ENCODE data around the gene ROBO1. TPM values are rescaled to one million over a fixed set of nuclear protein-coding genes. Genes with fewer than 3 reads are reported as not detected.

ROBO1 gene
- total RNA-seq, 1 donor: 69.8 TPM

GRCh38 chr3:79729096-79729495, 38.7 kb downstream of the ROBO1 start:
- TF ChIP-seq CTCF (IDR thresholded peaks at IDR 0.05; ENCODE audit: extremely low read depth, low read depth, low read length): no peak
- no peak overlapping the region for H2AFZ ChIP-seq (ENCODE audit: low read length)
- H3K4me2 ChIP-seq (ENCODE audit: insufficient read depth, low read length): no peak overlapping the region
- no peak overlapping the region for H3K27ac ChIP-seq (ENCODE audit: low read depth, low read length)
- H3K4me3 ChIP-seq (ENCODE audit: insufficient read depth, low read length): no peak overlapping the region
- H3K4me1 ChIP-seq (ENCODE audit: insufficient read depth, low read length): no peaks in the 10 kb centered on the region
- H3K9me3 ChIP-seq (ENCODE audit: low read depth, low read length): no peaks in the 10 kb centered on the region
- H3K79me2 ChIP-seq (ENCODE audit: insufficient read depth, low read length): no peaks in the 10 kb centered on the region
- no peaks in the 10 kb centered on the region for H3K27me3 ChIP-seq (ENCODE audit: insufficient read depth, low read length)
- DNase-seq (ENCODE audit: insufficient read length, low spot score, missing footprints): no peak
- H4K20me1 ChIP-seq (ENCODE audit: insufficient read depth, low read length): no peaks in the 10 kb centered on the region
- no peaks in the 10 kb centered on the region for H3K36me3 ChIP-seq (ENCODE audit: insufficient read depth, low read length)

GRCh38 chr3:79726786-79727185, 41.0 kb downstream of the ROBO1 start:
- no peaks in the 10 kb centered on the region for H3K4me1 ChIP-seq (ENCODE audit: insufficient read depth, low read length)
- no peaks in the 10 kb centered on the region for H3K27me3 ChIP-seq (ENCODE audit: insufficient read depth, low read length)
- H3K27ac ChIP-seq (ENCODE audit: low read depth, low read length): no peak overlapping the region
- no peaks in the 10 kb centered on the region for H3K9me3 ChIP-seq (ENCODE audit: low read depth, low read length)
- H3K36me3 ChIP-seq (ENCODE audit: insufficient read depth, low read length): no peaks in the 10 kb centered on the region
- no peak overlapping the region for H2AFZ ChIP-seq (ENCODE audit: low read length)
- H3K79me2 ChIP-seq (ENCODE audit: insufficient read depth, low read length): no peaks in the 10 kb centered on the region
- no peak overlapping the region for H3K4me2 ChIP-seq (ENCODE audit: insufficient read depth, low read length)
- DNase-seq (ENCODE audit: insufficient read length, low spot score, missing footprints): no peak
- H4K20me1 ChIP-seq (ENCODE audit: insufficient read depth, low read length): no peaks in the 10 kb centered on the region
- TF ChIP-seq CTCF (IDR thresholded peaks at IDR 0.05; ENCODE audit: extremely low read depth, low read depth, low read length): no peak
- no peak overlapping the region for H3K4me3 ChIP-seq (ENCODE audit: insufficient read depth, low read length)

GRCh38 chr3:79724206-79724605, 43.6 kb downstream of the ROBO1 start:
- H2AFZ ChIP-seq (ENCODE audit: low read length): no peak overlapping the region
- H3K27ac ChIP-seq (ENCODE audit: low read depth, low read length): no peak overlapping the region
- no peaks in the 10 kb centered on the region for H3K4me1 ChIP-seq (ENCODE audit: insufficient read depth, low read length)
- H3K4me2 ChIP-seq (ENCODE audit: insufficient read depth, low read length): no peak overlapping the region
- no peak overlapping the region for H3K4me3 ChIP-seq (ENCODE audit: insufficient read depth, low read length)
- H4K20me1 ChIP-seq (ENCODE audit: insufficient read depth, low read length): no peaks in the 10 kb centered on the region
- no peak for DNase-seq (ENCODE audit: insufficient read length, low spot score, missing footprints)
- H3K9me3 ChIP-seq (ENCODE audit: low read depth, low read length): no peaks in the 10 kb centered on the region
- no peaks in the 10 kb centered on the region for H3K36me3 ChIP-seq (ENCODE audit: insufficient read depth, low read length)
- no peaks in the 10 kb centered on the region for H3K79me2 ChIP-seq (ENCODE audit: insufficient read depth, low read length)
- no peak for TF ChIP-seq CTCF (IDR thresholded peaks at IDR 0.05; ENCODE audit: extremely low read depth, low read depth, low read length)
- H3K27me3 ChIP-seq (ENCODE audit: insufficient read depth, low read length): no peaks in the 10 kb centered on the region

- Histone ChIP-seq H3K9me3 (ENCODE audit: low read depth, low read length) (peaks cover 3% of the 10 kb centered on the region), H3K36me3 (ENCODE audit: insufficient read depth, low read length) (no peaks in the 10 kb centered on the region), H3K79me2 (ENCODE audit: insufficient read depth, low read length) (no peaks in the 10 kb centered on the region), H3K27me3 (ENCODE audit: insufficient read depth, low read length) (no peaks in the 10 kb centered on the region), H3K4me2 (ENCODE audit: insufficient read depth, low read length) (no peak overlapping the region), H4K20me1 (ENCODE audit: insufficient read depth, low read length) (no peaks in the 10 kb centered on the region), H2AFZ (ENCODE audit: low read length) (no peak overlapping the region), H3K4me3 (ENCODE audit: insufficient read depth, low read length) (no peak overlapping the region), H3K27ac (ENCODE audit: low read depth, low read length) (no peak overlapping the region), H3K4me1 (ENCODE audit: insufficient read depth, low read length) (no peaks in the 10 kb centered on the region)
- no peak for DNase-seq (ENCODE audit: insufficient read length, low spot score, missing footprints)
- no peak for TF ChIP-seq CTCF (IDR thresholded peaks at IDR 0.05; ENCODE audit: extremely low read depth, low read depth, low read length)
Observed at GRCh38 chr3:79690072-79690471, 77.7 kb downstream of the ROBO1 start.
